GM19238 (cell line): ENCODE data around the gene ATAD2B.
A peak's percentile ranks its signal among the peaks of the same experiment; 100 is the strongest.
"Not testable (repeated sequence)": the region's sequence is repeated elsewhere in the genome, so short reads cannot be mapped to it uniquely, and the experiment has no call there.

Experiments used
- DNase-seq: peaks from one replicate; pipeline ENCODE4 v3.0.0; 2011; ENCODE audit warnings: low spot score; ENCODE audit not compliant: insufficient read length

Gene ATAD2B

GRCh38 chr2:23926750-23927571, at the start of gene ATAD2B:
Gene ATAD2B (minus strand): TSS chr2:23927123. CDS start chr2:23926770, 353 bp downstream.
- DNase-seq = peak; percentile 80

DNA sequence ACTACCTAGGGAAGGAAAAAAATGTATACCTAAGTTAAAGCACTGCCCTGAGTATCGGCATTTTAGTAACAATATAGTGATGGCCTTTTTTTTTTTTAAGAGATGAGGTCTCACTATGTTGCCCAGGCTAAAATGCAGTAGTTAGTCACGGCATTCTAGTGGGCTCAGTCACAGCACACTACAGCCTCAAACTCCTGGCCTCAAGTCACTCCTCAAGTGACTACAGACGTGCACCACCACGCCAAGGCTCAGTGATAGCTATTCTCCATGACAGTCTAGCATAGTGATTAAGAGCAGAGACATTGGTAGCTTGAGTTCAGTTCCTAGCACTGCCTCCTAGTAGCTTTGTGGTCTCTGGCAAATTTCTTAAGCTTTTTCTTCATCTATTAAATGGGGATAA, 40.9 kb upstream of the ATAD2B start:
- DNase-seq = no peak

DNA sequence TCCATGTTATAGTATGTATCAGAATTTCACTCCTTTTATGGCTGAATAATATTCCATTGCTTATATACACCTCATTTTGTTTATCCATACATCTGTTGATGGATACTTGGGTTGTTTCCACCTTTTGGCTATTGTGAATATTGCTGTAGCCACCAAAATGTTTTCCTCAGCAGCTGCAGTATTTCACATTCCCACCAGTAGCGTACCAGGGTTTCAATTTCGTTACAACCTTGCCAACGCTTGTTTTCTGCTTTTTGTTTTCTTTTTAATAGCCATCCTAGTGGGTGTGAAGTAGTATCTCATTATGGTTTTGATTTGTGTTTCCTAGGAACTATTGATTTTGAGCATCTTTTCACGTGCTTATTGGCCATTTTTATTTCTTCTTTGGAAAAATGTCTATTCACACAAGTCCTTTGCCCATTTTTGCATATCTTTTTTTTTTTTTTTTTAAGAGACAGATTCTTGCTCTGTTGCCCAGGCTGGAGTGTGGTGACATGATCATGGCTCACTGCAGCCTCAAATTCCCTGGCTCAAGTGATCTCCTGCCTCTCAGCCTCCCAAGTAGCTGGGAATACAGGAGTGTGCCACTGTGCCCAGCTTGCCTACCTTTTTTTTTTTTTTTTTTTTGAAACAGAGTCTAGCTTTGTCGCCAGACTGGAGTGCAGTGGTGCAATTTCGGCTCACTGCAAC, 27.5 kb upstream of the ATAD2B start:
- no peak for DNase-seq

GRCh38 chr2:23953625-23954024, 26.7 kb upstream of the ATAD2B start:
- DNase-seq = no peak

DNA sequence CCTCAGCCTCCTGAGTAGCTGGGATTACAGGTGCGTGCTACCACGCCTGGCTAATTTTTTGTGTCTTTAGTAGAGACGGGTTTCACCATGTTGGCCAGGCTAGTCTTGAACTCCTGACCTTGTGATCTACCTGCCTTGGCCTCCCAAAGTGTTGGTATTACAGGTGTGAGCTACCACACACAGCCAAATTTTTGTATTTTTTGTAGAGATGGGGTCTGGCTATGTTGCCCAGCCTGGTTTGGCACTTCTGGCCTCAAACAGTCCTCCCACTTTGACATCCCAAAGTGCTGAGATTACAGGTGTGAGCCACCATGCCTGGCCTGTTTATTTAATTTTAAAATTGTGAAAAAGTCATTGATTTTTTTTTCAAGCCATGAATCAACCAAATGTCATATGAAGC, 25.6 kb upstream of the ATAD2B start:
- not testable (repeated sequence) for DNase-seq

- DNase-seq = no peak
These were observed 20.4 kb upstream of the ATAD2B start for GRCh38 chr2:23947350-23947749.

DNA sequence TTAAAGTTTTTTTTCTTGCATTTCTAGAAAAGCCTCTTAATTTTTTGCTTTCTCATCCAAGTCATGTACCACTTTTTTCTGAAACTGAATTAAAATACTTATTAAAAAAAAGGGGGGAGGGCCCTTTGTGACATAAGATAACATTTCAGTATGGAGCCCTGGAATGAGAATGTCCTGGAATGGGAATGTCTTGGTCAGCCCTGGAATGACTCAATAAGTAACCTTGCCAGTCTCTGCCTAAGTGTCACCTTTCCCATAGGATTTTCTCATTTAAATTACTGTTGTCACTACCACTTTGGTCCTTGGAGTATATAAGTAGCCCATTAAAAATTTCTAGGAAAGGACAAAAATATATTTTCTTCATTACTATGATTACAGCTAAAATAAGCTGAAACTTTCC, 18.1 kb upstream of the ATAD2B start:
- no peak for DNase-seq

DNA sequence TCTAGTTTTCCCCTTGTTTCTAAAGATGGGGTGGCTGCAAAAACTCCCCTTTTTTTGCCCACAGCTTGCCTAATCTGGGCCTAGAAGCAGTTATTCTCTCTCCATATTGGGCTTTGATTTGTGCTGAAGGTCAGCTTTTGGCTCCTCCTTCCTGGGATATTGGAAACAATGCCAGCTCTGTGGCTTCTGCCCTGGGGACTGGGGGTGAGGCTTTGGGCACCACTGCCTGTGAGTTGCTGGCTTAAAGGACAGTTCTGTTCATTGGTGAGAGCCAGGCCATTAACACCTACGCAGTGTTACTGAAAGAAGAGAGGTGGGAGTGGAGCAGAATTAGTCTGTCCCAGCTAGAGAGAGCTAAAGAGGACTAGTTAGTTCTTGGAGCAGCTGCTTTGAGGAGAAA, 17.6 kb upstream of the ATAD2B start:
- DNase-seq = no peak

DNA sequence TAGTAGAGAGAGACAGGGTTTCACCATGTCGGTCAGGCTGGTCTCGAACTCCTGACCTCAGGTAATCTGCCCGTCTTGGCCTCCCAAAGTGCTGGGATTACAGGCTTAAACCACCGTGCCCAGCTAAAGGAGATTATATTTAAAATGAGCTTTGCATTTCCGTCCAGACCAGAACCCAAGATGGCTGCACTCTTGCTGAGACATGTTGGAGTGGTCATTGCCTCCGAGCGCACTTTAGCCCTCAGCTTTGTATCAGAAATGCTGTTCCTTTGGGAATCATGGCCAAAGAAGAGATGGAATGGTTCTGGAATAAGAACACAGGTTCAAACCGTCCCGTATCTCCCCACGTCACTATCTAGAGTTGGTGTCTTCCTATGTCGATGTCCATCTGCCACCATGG, 16.7 kb upstream of the ATAD2B start:
- DNase-seq = no peak

GRCh38 chr2:23941644-23942043, 14.7 kb upstream of the ATAD2B start:
- no peak for DNase-seq

DNA sequence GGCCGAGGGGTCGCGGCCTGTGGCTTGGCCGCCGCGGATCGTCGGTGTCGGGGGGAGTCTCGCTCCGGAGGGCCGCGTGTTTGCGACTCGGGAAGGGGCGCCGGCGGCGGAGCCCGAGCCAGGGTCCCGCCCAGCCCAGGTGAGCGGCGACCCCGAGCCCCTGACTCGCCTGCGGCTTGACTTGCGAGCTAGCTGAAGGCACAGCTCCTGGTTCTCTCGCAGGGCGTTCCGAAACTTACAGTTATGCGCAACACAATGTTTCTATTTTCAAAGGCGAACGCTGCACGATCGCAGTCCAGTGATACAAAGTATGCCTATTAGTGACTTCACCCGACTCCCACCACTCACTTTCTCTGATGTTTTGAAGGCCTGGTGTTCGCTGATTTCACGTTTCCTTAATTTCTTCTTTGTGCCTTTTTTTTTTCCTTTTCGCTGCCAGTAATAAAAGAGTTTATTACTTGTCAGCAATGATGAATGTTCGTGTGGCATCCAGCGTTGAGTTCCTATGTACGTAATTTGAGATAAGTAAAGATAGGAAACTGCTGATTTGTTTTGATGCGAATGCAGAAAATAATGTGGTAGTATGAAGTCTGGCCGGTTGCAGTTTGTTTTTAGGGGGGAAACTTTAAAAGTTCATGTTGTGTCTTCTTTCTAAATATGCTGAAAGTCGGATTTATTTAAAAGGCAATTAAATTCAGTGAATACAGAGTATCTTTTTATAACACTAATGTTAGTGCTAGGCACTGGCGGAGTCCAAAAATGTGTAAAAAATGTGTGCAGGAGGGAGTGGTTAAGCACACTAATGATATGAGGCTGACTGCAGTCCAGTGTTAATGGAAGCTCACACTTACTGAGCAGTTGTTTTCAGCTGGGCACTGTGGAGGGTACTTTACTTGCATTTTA, 14.0 kb upstream of the ATAD2B start:
- DNase-seq = no peak

DNA sequence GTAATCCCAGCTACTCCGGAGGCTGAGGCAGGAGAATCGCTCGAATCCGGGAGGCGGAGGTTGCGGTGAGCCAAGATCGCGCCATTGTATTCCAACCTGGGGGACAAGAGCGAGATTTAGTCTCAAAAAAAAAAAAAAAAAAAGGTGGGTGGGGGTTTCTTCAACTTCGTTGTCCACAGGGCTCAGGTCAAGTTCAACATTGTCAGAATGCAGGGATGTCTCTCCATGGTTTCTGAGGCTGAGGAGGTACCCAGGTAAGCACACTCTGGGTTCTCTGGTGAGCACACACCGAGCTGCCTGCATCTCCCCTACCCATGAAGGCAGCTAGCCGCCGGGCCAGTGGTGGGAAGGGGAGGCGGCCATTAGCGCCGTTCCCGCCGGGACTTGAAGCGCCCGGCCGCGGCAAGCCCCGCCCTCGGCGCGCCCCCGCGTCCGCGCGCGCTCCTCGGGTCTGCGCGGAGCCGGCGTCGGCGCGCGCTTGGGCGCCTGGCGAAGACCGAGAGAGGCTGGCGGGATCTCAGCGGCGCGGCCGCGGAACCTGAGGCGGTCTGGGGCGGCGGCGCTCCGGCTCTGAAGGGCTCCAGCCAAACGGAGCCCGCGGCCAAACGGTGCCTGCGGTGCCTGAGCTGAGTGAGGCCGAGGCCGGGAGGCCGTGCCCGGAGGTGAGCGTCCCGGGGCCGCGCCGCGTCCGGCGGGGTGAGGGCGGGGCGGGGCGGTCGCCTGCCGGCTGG, 13.2 kb upstream of the ATAD2B start, which contains the start of gene UBXN2A:
Gene UBXN2A, plus strand, starts transcription at position 477 of the 731 bp plus-strand sequence. CDS start 17,852 bp downstream, outside the sequence.
- DNase-seq = peak; percentile 84

- no peak for DNase-seq
These were observed 7.3 kb upstream of the ATAD2B start for GRCh38 chr2:23934259-23934658.

- DNase-seq = peak; percentile 15
These were observed 603 bp downstream of the ATAD2B start for GRCh38 chr2:23926290-23926749.

DNA sequence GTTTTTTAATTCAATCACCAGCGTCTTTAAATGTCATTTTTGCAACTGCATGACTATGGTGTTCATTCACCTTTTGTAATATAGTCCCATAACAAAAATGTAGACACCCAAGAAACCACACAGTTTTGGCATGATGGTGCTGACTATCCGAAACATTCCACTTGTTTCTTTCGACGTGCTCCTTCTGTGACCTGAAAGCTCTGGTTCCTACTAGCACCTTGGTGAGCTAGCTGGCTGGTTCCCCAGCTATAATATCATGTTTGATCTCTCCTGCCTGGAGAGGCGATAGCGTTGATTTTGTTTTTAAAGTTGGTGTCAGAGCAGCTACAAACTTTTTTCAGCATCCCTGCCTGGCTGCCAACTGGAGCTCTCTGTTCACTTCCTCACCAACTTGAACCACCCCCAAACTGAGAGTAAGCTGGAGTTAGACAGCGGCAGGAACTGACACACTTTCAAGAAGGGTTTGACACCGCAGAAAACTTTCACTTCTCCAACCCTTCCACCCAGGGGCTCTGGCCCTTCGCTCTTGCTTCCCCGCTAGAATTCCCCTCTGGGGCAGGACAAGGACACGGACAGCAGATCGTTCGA, 1.1 kb downstream of the ATAD2B start:
- peak; percentile 51 for DNase-seq

- no peak for DNase-seq
These were observed 2.1 kb downstream of the ATAD2B start for GRCh38 chr2:23924589-23925359.

- no peak for DNase-seq
These were observed 8.0 kb downstream of the ATAD2B start for GRCh38 chr2:23918837-23919489.

DNA sequence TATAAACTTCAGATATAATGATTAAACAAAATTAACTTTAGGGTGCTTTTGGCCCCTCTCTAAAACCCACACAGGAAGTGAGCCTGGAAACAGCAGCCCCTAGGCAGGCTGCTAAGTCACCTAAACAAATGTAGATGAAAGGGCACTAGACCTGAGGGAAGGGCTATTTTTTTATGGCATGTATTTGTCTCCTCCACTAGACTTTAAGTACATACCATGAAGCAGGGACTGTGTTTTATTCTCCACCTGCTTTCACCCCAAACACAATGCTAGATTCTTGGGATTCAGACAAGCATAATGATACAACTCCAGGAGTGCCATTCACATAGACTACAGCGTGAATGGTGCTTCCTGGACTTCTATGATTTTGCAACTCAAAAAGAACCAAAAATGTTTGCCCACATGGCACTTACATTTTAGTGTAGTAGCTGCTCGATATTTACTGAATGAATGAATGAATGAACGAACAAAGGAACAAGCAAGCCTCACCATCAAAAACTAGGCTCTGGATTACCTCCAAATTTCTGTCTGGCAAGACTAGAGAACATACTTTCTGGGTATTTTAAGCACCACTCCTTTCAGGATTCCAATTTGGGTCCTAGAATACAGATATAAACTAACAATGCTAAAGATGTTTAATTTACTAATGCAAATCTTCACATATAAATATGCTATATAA, 10.1 kb downstream of the ATAD2B start:
- DNase-seq = no peak

DNA sequence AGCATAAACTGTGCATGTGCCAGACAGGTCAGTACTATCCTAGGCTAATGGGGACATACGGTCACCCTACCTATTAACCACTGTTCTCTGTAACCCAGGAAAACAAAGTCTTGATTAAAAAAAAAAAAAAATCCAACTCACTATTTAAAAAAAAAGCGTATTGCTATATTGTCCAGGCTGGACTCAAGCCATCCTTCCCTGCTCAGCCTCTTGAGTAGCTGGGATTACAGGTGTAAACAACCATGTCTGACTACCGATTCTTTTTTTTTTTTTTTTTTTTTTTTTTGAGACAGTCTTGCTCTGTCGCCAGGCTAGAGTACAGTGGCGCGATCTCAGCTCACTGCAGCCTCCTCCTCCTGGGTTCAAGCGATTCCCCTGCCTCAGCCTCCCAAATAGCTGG, 11.6 kb downstream of the ATAD2B start:
- DNase-seq = no peak
